AG10803 (cell line): ENCODE measurements around the gene TMEM238.

Experiments
- DNase-seq: peaks from one replicate; pipeline ENCODE4 v3.0.0; 2010; ENCODE audit warnings: low read depth
- H3K4me3 ChIP-seq: 2 replicates; pipeline ENCODE4 v1.5.1; 2011; ENCODE audit warnings: mild to moderate bottlenecking, low read length, control low read depth
- TF ChIP-seq, protein P1 (sequence below): conservative IDR thresholded peaks from 2 replicates; pipeline ENCODE4 v1.5.1; 2011; ENCODE audit warnings: mild to moderate bottlenecking, low read length, control low read depth, inconsistent platforms

Gene TMEM238

GRCh38 chr19:55353803-55354697, 30.0 kb downstream of the TMEM238 start:
- peak overlapping the region; percentile 55 for H3K4me3 ChIP-seq
- TF ChIP-seq, protein P1, sequence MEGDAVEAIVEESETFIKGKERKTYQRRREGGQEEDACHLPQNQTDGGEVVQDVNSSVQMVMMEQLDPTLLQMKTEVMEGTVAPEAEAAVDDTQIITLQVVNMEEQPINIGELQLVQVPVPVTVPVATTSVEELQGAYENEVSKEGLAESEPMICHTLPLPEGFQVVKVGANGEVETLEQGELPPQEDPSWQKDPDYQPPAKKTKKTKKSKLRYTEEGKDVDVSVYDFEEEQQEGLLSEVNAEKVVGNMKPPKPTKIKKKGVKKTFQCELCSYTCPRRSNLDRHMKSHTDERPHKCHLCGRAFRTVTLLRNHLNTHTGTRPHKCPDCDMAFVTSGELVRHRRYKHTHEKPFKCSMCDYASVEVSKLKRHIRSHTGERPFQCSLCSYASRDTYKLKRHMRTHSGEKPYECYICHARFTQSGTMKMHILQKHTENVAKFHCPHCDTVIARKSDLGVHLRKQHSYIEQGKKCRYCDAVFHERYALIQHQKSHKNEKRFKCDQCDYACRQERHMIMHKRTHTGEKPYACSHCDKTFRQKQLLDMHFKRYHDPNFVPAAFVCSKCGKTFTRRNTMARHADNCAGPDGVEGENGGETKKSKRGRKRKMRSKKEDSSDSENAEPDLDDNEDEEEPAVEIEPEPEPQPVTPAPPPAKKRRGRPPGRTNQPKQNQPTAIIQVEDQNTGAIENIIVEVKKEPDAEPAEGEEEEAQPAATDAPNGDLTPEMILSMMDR, result no peak
- DNase-seq, result no peak

DNA sequence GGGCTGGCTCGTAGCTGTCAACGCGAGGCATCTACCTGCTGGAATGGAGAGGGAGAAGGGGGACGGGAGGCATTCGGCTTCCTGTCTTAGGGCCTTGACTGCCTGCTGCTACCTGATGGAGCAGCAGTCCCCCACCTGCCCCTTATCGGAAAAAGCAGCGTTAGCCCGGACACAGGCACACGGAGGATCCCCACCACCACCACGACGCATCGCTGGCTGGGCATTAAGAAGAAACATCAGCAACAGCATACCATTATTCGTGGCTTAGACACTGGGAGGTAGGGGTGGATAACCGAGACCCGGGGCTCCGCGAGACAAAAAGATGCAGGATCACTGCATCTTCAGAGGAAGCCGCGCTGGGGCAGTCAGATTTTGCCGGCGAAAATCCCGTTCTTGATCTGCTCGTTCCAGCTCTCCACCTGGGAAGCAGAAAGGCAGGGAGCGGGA, 30.7 kb downstream of the TMEM238 start:
- H3K4me3 ChIP-seq, result peak overlapping the region; percentile 55
- TF ChIP-seq, protein P1, result no peak
- no peak for DNase-seq

GRCh38 chr19:55352549-55353145, 31.4 kb downstream of the TMEM238 start:
- TF ChIP-seq, protein P1, result no peak
- no peak for DNase-seq
- H3K4me3 ChIP-seq, result no peak overlapping the region

DNA sequence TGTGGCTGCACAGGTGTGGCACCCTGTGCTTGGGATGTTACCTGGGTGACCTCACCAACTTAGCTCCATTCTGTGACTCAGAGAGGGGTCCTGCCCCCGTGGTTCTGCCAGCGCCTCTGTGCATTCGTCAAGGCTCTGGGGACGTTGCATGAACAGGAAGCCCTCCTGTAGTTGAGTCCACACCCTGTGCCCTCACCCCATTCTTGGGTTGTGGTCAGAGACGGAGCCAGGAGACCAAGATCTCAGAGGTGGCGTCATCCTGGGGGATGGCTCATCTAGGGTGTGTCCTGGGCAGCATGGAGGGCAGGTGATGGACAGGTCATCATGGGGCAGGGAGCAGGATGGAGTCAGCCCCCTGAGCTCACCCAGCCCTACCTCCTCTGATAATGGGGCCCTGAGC, 32.1 kb downstream of the TMEM238 start:
- TF ChIP-seq, protein P1, result no peak
- no peak overlapping the region for H3K4me3 ChIP-seq
- DNase-seq, result no peak

- H3K4me3 ChIP-seq, result no peak overlapping the region
- DNase-seq, result no peak
- TF ChIP-seq, protein P1, result no peak
Observed at GRCh38 chr19:55350620-55351315, 33.3 kb downstream of the TMEM238 start.

GRCh38 chr19:55348317-55349034, 35.6 kb downstream of the TMEM238 start:
- TF ChIP-seq, protein P1, result no peak
- DNase-seq, result no peak
- no peak overlapping the region for H3K4me3 ChIP-seq
